Caco-2 (cell line): ENCODE results near the gene NFKBIZ. TPM values are rescaled to one million over a fixed set of nuclear protein-coding genes. Genes with fewer than 3 reads are reported as not detected.

ENCODE experiments used
- BruUV-seq: library from RNA; stranded (reverse); fragments of 400-500 nt; replicated peaks from 2 replicates; lab custom pipeline; 2021; lab: Mats Ljungman, UMichigan
- CTCF ChIA-PET: fragments of 300-600 bp; sonication (Branson Sonifier 250); formaldehyde crosslinking; loops from one replicate; lab custom pipeline; 2022; ENCODE audit warnings: antibody characterized with exemption; lab: Charles Lee
- POLR2A ChIA-PET: fragments of 300-600 bp; sonication (Branson Sonifier 250); formaldehyde crosslinking; loops from one replicate; lab custom pipeline; 2022; ENCODE audit warnings: antibody characterized with exemption; lab: Charles Lee
- DNase-seq, 2 experiments: peaks; one replicate each; pipeline versions ENCODE4 v3.0.0 to v3.0.0-alpha.2; 2020 to 2022
- H3K27me3 ChIP-seq: replicated peaks from 2 replicates; pipeline ENCODE4 v1.6.0; 2011; ENCODE audit warnings: low read length; ENCODE audit not compliant: control insufficient read depth, insufficient read depth
- H3K36me3 ChIP-seq: 2 replicates; pipeline ENCODE4 v1.5.1; 2011; ENCODE audit warnings: low read length; ENCODE audit not compliant: control insufficient read depth, insufficient read depth
- H3K4me1 ChIP-seq: fragments of 250-450 bp; sonication (Bioruptor Pico); 2 replicates; pipeline ENCODE4 v1.5.1; 2020; ENCODE audit warnings: mild to moderate bottlenecking
- H3K4me3 ChIP-seq: 2 replicates; pipeline ENCODE4 v1.5.1; 2011; ENCODE audit warnings: low read depth, mild to moderate bottlenecking, control low read depth, low read length
- H3K9me3 ChIP-seq: fragments of 250-450 bp; sonication (Bioruptor Pico); 2 replicates; pipeline ENCODE4 v1.5.1; 2020; ENCODE audit warnings: mild to moderate bottlenecking, moderate library complexity
- H3K27ac Mint-ChIP-seq: one replicate; pipeline ENCODE4 v1.8.0; 2022; ENCODE audit warnings: mixed read lengths; ENCODE audit not compliant: unreplicated experiment
- H3K27me3 Mint-ChIP-seq: one replicate; pipeline ENCODE4 v1.8.0; 2022; ENCODE audit warnings: mixed read lengths; ENCODE audit not compliant: insufficient read depth, unreplicated experiment
- H3K36me3 Mint-ChIP-seq: one replicate; pipeline ENCODE4 v1.8.0; 2022; ENCODE audit warnings: mild to moderate bottlenecking, mixed read lengths; ENCODE audit not compliant: insufficient read depth, unreplicated experiment
- H3K4me1 Mint-ChIP-seq: one replicate; pipeline ENCODE4 v1.8.0; 2022; ENCODE audit warnings: low read depth, mixed read lengths; ENCODE audit not compliant: unreplicated experiment
- H3K4me3 Mint-ChIP-seq: one replicate; pipeline ENCODE4 v1.8.0; 2022; ENCODE audit warnings: mild to moderate bottlenecking, moderate library complexity, mixed read lengths; ENCODE audit not compliant: unreplicated experiment
- H3K9me3 Mint-ChIP-seq: one replicate; pipeline ENCODE4 v1.8.0; 2022; ENCODE audit warnings: mixed read lengths; ENCODE audit not compliant: unreplicated experiment
- intact Hi-C: fragments of 100-400 bp; cut with micrococcal nuclease; formaldehyde crosslinking; loops from one replicate; pipeline ENCODE4 v1.10.0; 2022; ENCODE audit not compliant: unreplicated experiment
- total RNA-seq: library from RNA; stranded (reverse); gene quantifications from 2 replicates; pipeline ENCODE4 v1.2.3, GENCODE V29; 2022
- TF ChIP-seq, protein P1 (sequence below), 2 experiments: fragments of 200-600 bp in 1 of 2; IDR thresholded peaks; 1 replicate in 1 of 2; 2 replicates in 1 of 2; pipeline versions ENCODE4 v1.5.1 to v1.8.0; 2011 to 2022; ENCODE audit warnings: antibody characterized with exemption in 1 of 2, control low read depth in 1 of 2, inconsistent platforms in 1 of 2, low read depth in 1 of 2, low read length in 1 of 2, mild to moderate bottlenecking in 1 of 2, moderate library complexity in 1 of 2; ENCODE audit not compliant: insufficient read depth in 1 of 2, severe bottlenecking in 1 of 2, unreplicated experiment in 1 of 2

NFKBIZ gene
- total RNA-seq, 1 experiment from 2014 or later: 20.2 TPM

DNA sequence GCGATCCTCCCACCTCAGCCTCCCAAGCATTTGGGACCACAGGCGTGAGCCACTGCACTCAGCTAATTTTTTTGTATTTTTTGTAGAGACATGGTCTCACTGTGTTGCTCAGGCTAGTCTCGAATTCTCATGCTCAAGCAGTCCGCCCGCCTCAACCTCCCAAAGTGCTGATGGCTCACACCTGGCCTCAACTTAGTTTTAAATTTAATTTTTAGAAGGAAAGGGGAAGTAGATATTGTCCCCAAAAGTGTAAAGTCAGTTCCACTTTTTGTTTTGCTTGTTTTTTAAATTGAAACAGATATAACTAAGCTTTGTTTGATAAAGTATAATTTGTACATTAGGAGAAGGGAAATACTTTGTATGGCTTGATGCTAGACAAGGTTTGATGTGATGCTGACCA, 31.3 kb upstream of the NFKBIZ start:
- Histone ChIP-seq H3K4me3 (no peak overlapping the region), H3K27me3 (no peaks in the 10 kb centered on the region), H3K36me3 (no peaks in the 10 kb centered on the region), H3K9me3 (no peaks in the 10 kb centered on the region), H3K4me1 (peaks cover 22% of the 10 kb centered on the region; the same call in 1 of the 2 replicates)
- intact Hi-C loops: loop anchor here (10.0 kb wide), 2 partner anchors 137 to 177 kb away; no protein-coding TSS in a partner anchor
- Mint-ChIP-seq H3K4me1 (no peaks in the 10 kb centered on the region), H3K9me3 (no peaks in the 10 kb centered on the region), H3K4me3 (no peak overlapping the region), H3K27ac (no peak overlapping the region), H3K36me3 (no peaks in the 10 kb centered on the region), H3K27me3 (no peaks in the 10 kb centered on the region)
- CTCF ChIA-PET: no interaction called here
- no peak for DNase-seq
- POLR2A ChIA-PET: no interaction called here
- BruUV-seq: no TSS peak
- TF ChIP-seq, protein P1, sequence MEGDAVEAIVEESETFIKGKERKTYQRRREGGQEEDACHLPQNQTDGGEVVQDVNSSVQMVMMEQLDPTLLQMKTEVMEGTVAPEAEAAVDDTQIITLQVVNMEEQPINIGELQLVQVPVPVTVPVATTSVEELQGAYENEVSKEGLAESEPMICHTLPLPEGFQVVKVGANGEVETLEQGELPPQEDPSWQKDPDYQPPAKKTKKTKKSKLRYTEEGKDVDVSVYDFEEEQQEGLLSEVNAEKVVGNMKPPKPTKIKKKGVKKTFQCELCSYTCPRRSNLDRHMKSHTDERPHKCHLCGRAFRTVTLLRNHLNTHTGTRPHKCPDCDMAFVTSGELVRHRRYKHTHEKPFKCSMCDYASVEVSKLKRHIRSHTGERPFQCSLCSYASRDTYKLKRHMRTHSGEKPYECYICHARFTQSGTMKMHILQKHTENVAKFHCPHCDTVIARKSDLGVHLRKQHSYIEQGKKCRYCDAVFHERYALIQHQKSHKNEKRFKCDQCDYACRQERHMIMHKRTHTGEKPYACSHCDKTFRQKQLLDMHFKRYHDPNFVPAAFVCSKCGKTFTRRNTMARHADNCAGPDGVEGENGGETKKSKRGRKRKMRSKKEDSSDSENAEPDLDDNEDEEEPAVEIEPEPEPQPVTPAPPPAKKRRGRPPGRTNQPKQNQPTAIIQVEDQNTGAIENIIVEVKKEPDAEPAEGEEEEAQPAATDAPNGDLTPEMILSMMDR (IDR thresholded peaks at IDR 0.05; ENCODE audit: insufficient read depth in 1 of 2, low read depth in 1 of 2, low read length in 1 of 2, severe bottlenecking in 1 of 2, unreplicated experiment in 1 of 2): no peak

DNA sequence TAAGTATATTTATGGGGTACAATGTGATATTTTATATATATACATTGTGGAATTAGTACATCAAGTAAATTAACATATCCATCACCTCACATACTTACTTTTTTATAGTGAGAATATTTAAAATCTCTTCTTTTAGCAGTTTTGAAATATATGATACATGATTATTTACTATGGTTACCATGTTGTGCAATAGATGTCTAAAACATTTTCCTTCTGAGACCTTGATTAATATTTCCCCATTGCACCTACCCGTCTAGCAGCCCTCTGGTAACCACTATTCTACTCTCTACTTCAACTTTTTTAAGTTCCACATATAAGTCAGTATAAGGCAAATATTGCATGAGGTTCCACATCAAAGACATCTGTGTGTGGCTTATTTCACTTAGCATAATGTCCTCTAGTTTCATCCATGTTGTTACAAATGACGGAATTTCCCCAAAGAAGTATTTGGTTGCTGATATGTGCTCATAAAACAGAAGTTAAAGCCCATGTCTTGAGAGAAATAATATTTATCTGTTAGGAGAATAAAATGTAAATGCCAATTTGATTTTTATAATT, 29.6 kb upstream of the NFKBIZ start:
- Histone ChIP-seq H3K27me3 (no peaks in the 10 kb centered on the region), H3K4me1 (peaks cover 8% of the 10 kb centered on the region; the same call in 1 of the 2 replicates), H3K9me3 (no peaks in the 10 kb centered on the region), H3K4me3 (no peak overlapping the region), H3K36me3 (no peaks in the 10 kb centered on the region)
- Mint-ChIP-seq H3K4me1 (no peaks in the 10 kb centered on the region), H3K27ac (no peak overlapping the region), H3K36me3 (no peaks in the 10 kb centered on the region), H3K27me3 (no peaks in the 10 kb centered on the region), H3K9me3 (no peaks in the 10 kb centered on the region), H3K4me3 (no peak overlapping the region)
- CTCF ChIA-PET: no interaction called here
- no peak for DNase-seq
- intact Hi-C loops: loop anchor here (10.0 kb wide), 2 partner anchors 135 to 175 kb away; no protein-coding TSS in a partner anchor
- TF ChIP-seq, protein P1 (IDR thresholded peaks at IDR 0.05; ENCODE audit: insufficient read depth in 1 of 2, low read depth in 1 of 2, low read length in 1 of 2, severe bottlenecking in 1 of 2, unreplicated experiment in 1 of 2): no peak
- no TSS peak for BruUV-seq
- POLR2A ChIA-PET: no interaction called here

DNA sequence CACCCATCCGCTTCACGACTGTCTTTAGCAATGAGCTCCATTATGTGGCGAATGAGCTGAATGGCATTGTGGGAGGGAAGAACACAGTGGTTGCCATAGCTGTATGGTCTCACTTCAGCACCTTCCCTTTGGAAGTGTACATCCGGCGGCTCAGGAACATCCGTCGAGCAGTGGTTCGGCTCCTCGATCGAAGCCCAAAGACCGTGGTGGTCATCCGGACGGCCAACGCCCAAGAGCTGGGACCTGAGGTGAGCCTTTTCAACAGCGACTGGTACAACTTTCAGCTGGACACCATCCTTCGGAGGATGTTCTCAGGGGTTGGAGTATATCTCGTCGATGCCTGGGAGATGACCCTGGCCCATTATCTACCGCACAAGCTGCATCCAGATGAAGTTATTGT, 27.8 kb upstream of the NFKBIZ start:
- intact Hi-C loops: no loop called here
- no peak for DNase-seq
- H3K4me3 ChIP-seq: no peak overlapping the region
- no peaks in the 10 kb centered on the region for H3K27me3 ChIP-seq
- Mint-ChIP-seq H3K4me1 (no peaks in the 10 kb centered on the region), H3K9me3 (no peaks in the 10 kb centered on the region), H3K27ac (no peak overlapping the region), H3K4me3 (no peak overlapping the region), H3K27me3 (no peaks in the 10 kb centered on the region), H3K36me3 (no peaks in the 10 kb centered on the region)
- H3K9me3 ChIP-seq: no peaks in the 10 kb centered on the region
- TF ChIP-seq, protein P1 (IDR thresholded peaks at IDR 0.05; ENCODE audit: insufficient read depth in 1 of 2, low read depth in 1 of 2, low read length in 1 of 2, severe bottlenecking in 1 of 2, unreplicated experiment in 1 of 2): no peak
- H3K4me1 ChIP-seq: no peaks in the 10 kb centered on the region
- POLR2A ChIA-PET: no interaction called here
- H3K36me3 ChIP-seq: no peaks in the 10 kb centered on the region
- BruUV-seq: no TSS peak
- CTCF ChIA-PET: no interaction called here
